ENCODE data around the gene HBQ1. TPM values are rescaled to one million over a fixed set of nuclear protein-coding genes. Genes with fewer than 3 reads are reported as not detected.

HBQ1 gene
- total and polyA plus RNA-seq, 2 of the 4 experiments (the other 2 are of a cell fraction) = 0.92 TPM; not detected in 1

DNA sequence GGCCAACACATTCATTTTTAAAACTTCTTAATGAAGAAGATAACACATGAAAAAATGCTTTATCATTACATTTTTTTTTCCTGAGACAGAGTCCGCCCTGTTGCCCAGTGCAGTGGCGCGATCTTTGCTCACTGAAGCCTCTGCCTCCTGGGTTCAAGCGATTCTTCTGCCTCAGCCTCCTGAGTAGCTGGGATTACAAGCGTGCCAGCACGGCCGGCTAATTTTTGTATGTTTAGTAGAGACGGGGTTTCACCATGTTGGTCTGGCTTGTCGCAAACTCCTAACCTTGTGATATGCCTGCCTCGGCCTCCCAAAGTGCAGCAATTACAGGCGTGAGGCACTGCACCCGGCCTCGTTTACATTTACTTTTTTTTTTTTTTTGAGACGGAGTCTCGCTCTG, 13.2 kb downstream of the HBQ1 start:
- H3K23ac ChIP-seq (ENCODE audit: low read depth, low read length) = no peak overlapping the region
- ChIA-PET POLR2A (ENCODE audit: unreplicated experiment) (no interaction called here), CTCF (interaction anchor here (0.6 to 1.0 kb wide), 3 partner anchors 12 to 86 kb away, joined by 3 read pairs; no protein-coding TSS in a partner anchor)
- TF ChIP-seq BHLHE40 (IDR thresholded peaks at IDR 0.05; ENCODE audit: low read depth, low read length) (no peak), FOS (IDR thresholded peaks at IDR 0.05; ENCODE audit: low read depth, low read length) (no peak), MXI1 (IDR thresholded peaks at IDR 0.05; ENCODE audit: borderline replicate concordance, low read depth, low read length) (no peak), MAZ (IDR thresholded peaks at IDR 0.05; ENCODE audit: borderline replicate concordance, low read depth, low read length) (no peak), CHD1 (IDR thresholded peaks at IDR 0.05; ENCODE audit: low read depth, low read length) (no peak), CEBPB (IDR thresholded peaks at IDR 0.05; ENCODE audit: low read depth, low read length) (no peak), POLR2A (IDR thresholded peaks at IDR 0.05; ENCODE audit: low read depth, low read length) (no peak)
- TF ChIP-seq, protein P1, sequence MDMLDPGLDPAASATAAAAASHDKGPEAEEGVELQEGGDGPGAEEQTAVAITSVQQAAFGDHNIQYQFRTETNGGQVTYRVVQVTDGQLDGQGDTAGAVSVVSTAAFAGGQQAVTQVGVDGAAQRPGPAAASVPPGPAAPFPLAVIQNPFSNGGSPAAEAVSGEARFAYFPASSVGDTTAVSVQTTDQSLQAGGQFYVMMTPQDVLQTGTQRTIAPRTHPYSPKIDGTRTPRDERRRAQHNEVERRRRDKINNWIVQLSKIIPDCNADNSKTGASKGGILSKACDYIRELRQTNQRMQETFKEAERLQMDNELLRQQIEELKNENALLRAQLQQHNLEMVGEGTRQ (IDR thresholded peaks at IDR 0.05; ENCODE audit: low read depth, low read length) = no peak
- H3K9ac ChIP-seq (ENCODE audit: low read depth, low read length) = no peak overlapping the region
- H3K56ac ChIP-seq (ENCODE audit: extremely low read depth, insufficient read depth, low read length) = no peak overlapping the region
- peaks cover 4% of the 10 kb centered on the region for H3K9me1 ChIP-seq (ENCODE audit: insufficient read depth, low read length)
- no peak overlapping the region for H3K14ac ChIP-seq (replicated peaks; ENCODE audit: low read depth, low read length)
- no TSS peak for BruUV-seq (replicated peaks)
- no peak overlapping the region for H3K18ac ChIP-seq (ENCODE audit: low read depth, low read length)
- no peak overlapping the region for H2AK9ac ChIP-seq (replicated peaks; ENCODE audit: low read depth, low read length, poor library complexity)
- no peak overlapping the region for H4K5ac ChIP-seq (ENCODE audit: low read depth, low read length)
- peaks cover 23% of the 10 kb centered on the region for H4K20me1 ChIP-seq (ENCODE audit: insufficient read depth, low read length)
- no peak overlapping the region for H4K91ac ChIP-seq (ENCODE audit: insufficient read depth, low read depth, low read length)
- ATAC-seq (ENCODE audit: low read depth) (no peak), DNase-seq (no peak)
- intact Hi-C loops (cut with micrococcal nuclease) (no loop called here), in situ Hi-C loops (cut with MboI; ENCODE audit: low sequenced_read_pairs) (no loop called here), dilution Hi-C loops (cut with HindIII; ENCODE audit: low sequenced_read_pairs, unreplicated experiment) (no loop called here)
- peaks cover 23 to 46% of the 10 kb centered on the region in 2 experiments for H3K79me1 ChIP-seq (ENCODE audit: low read depth in 1 of 2, low read length in 2 of 2)
- no peak overlapping the region for H3K4me3 ChIP-seq (ENCODE audit: insufficient read depth, low read depth, low read length)
- no peaks in the 10 kb centered on the region for H3K27me3 ChIP-seq (ENCODE audit: control insufficient read depth, insufficient read depth, low read length)
- no peak overlapping the region for H3K4ac ChIP-seq (ENCODE audit: low read depth, low read length)
- H2AK5ac ChIP-seq (ENCODE audit: low read depth, low read length) = no peak overlapping the region
- no peak overlapping the region for H3K27ac ChIP-seq (ENCODE audit: insufficient read depth, low read length)
- no peak overlapping the region for H3K4me2 ChIP-seq (ENCODE audit: low read depth, low read length)
- no peak overlapping the region for H2BK5ac ChIP-seq (ENCODE audit: low read depth, low read length, poor library complexity, severe bottlenecking)
- 83% methylated on average over 2 of the region's 15 CpGs; no CpG with 5 or more reads in 1 of the 2 experiments for WGBS, 2 experiments (ENCODE audit: extremely low coverage in 2 of 2, insufficient read length in 1 of 2)
- H3K36me3 ChIP-seq (ENCODE audit: control insufficient read depth, insufficient read depth, low read length) = peaks cover 69% of the 10 kb centered on the region
- no peak overlapping the region for H4K8ac ChIP-seq (ENCODE audit: low read depth in 2 of 2, low read length in 2 of 2)
- no peaks in the 10 kb centered on the region for H3K9me3 ChIP-seq (ENCODE audit: control insufficient read depth, insufficient read depth, low read length)
- H2BK120ac ChIP-seq (ENCODE audit: low read depth, low read length) = no peak overlapping the region
- H2AFZ ChIP-seq (replicated peaks; ENCODE audit: low read length, poor library complexity) = no peak overlapping the region
- no peaks in the 10 kb centered on the region for H3K4me1 ChIP-seq (ENCODE audit: control insufficient read depth, insufficient read depth, low read length)
- no peak overlapping the region for H2BK15ac ChIP-seq (ENCODE audit: low read depth, low read length)
- H2BK20ac ChIP-seq (ENCODE audit: low read depth, low read length) = no peak overlapping the region

All from IMR-90 (cell line).